ENCODE data around the gene OCRL. TPM values are rescaled to one million over a fixed set of nuclear protein-coding genes. Genes with fewer than 3 reads are reported as not detected.

Gene OCRL
- total RNA-seq, 1 donor from 2014 or later: 41.8 TPM

GRCh38 chrX:129585691-129586090 lies 45.6 kb downstream of the OCRL start:
- Mint-ChIP-seq H3K27me3 (no peaks in the 10 kb centered on the region), H3K36me3 (peaks cover 38% of the 10 kb centered on the region), H3K9me3 (no peaks in the 10 kb centered on the region), H3K4me1 (ENCODE audit: unreplicated experiment) (no peaks in the 10 kb centered on the region), H3K4me3 (no peak overlapping the region), H3K27ac (no peak overlapping the region)
- no peak for DNase-seq (ENCODE audit: extremely low spot score, unreplicated experiment)
- TF ChIP-seq CTCF (conservative IDR thresholded peaks at IDR 0.05): no peak

GRCh38 chrX:129586446-129586845 lies 46.4 kb downstream of the OCRL start:
- no peak for DNase-seq (ENCODE audit: extremely low spot score, unreplicated experiment)
- TF ChIP-seq CTCF (conservative IDR thresholded peaks at IDR 0.05): no peak
- no peaks in the 10 kb centered on the region for H3K27me3 Mint-ChIP-seq
- H3K4me3 Mint-ChIP-seq: no peak overlapping the region
- H3K36me3 Mint-ChIP-seq: peaks cover 42% of the 10 kb centered on the region
- no peaks in the 10 kb centered on the region for H3K4me1 Mint-ChIP-seq (ENCODE audit: unreplicated experiment)
- H3K27ac Mint-ChIP-seq: no peak overlapping the region
- H3K9me3 Mint-ChIP-seq: no peaks in the 10 kb centered on the region

- H3K36me3 Mint-ChIP-seq: peaks cover 43% of the 10 kb centered on the region
- H3K4me1 Mint-ChIP-seq (ENCODE audit: unreplicated experiment): peaks cover 4% of the 10 kb centered on the region
- TF ChIP-seq CTCF (conservative IDR thresholded peaks at IDR 0.05): no peak
- no peak overlapping the region for H3K4me3 Mint-ChIP-seq
- H3K27me3 Mint-ChIP-seq: no peaks in the 10 kb centered on the region
- no peaks in the 10 kb centered on the region for H3K9me3 Mint-ChIP-seq
- H3K27ac Mint-ChIP-seq: no peak overlapping the region
- DNase-seq (ENCODE audit: extremely low spot score, unreplicated experiment): no peak
These were observed 50.5 kb downstream of the OCRL start for GRCh38 chrX:129590596-129590995.

GRCh38 chrX:129593137-129593536 lies 53.1 kb downstream of the OCRL start:
- peaks cover 4% of the 10 kb centered on the region for H3K4me1 Mint-ChIP-seq (ENCODE audit: unreplicated experiment)
- H3K9me3 Mint-ChIP-seq: no peaks in the 10 kb centered on the region
- peaks cover 28% of the 10 kb centered on the region for H3K36me3 Mint-ChIP-seq
- TF ChIP-seq CTCF (conservative IDR thresholded peaks at IDR 0.05): no peak
- peak overlapping the region; percentile 53 for H3K27ac Mint-ChIP-seq
- no peak overlapping the region for H3K4me3 Mint-ChIP-seq
- no peak for DNase-seq (ENCODE audit: extremely low spot score, unreplicated experiment)
- no peaks in the 10 kb centered on the region for H3K27me3 Mint-ChIP-seq

GRCh38 chrX:129594781-129595180 lies 54.7 kb downstream of the OCRL start:
- Mint-ChIP-seq H3K9me3 (no peaks in the 10 kb centered on the region), H3K27me3 (no peaks in the 10 kb centered on the region), H3K4me3 (no peak overlapping the region), H3K4me1 (ENCODE audit: unreplicated experiment) (peaks cover 4% of the 10 kb centered on the region), H3K36me3 (peaks cover 25% of the 10 kb centered on the region), H3K27ac (no peak overlapping the region)
- no peak for TF ChIP-seq CTCF (conservative IDR thresholded peaks at IDR 0.05)
- no peak for DNase-seq (ENCODE audit: extremely low spot score, unreplicated experiment)

GRCh38 chrX:129596077-129596476 lies 56.0 kb downstream of the OCRL start:
- no peak for TF ChIP-seq CTCF (conservative IDR thresholded peaks at IDR 0.05)
- Mint-ChIP-seq H3K27ac (no peak overlapping the region), H3K4me1 (ENCODE audit: unreplicated experiment) (peaks cover 4% of the 10 kb centered on the region), H3K36me3 (peaks cover 16% of the 10 kb centered on the region), H3K27me3 (no peaks in the 10 kb centered on the region), H3K4me3 (no peak overlapping the region), H3K9me3 (no peaks in the 10 kb centered on the region)
- DNase-seq (ENCODE audit: extremely low spot score, unreplicated experiment): no peak

Measured in type B pancreatic cell (in vitro differentiated cells).